ENCODE measurements around the gene EIF5B.

EIF5B gene

DNA sequence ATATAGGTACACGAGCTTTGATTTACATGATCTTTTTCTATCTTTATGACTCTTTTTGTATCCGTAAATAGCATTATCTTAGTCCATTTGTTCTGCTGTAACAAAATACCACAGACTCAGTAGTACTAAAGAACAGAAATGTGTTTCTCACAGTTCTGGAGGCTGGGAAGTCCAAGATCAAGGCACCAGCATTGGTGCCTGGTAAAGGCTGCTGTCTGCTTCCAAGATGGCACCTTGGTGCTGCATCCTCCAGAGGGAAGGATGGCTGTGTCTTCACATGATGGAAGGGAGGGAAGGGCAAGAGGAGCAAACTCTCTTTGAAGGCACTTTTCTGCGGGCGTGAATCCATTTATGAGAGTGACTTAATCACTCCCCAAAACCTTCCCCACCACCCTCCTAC is 36.0 kb downstream of the EIF5B start:
- CTCF ChIA-PET: no interaction called here
- TF ChIP-seq LEF1 (IDR thresholded peaks at IDR 0.05; ENCODE audit: borderline replicate concordance) (no peak), CTBP1 (IDR thresholded peaks at IDR 0.05; ENCODE audit: borderline replicate concordance) (no peak), ZNF384 (IDR thresholded peaks at IDR 0.05) (no peak), SUZ12 (IDR thresholded peaks at IDR 0.05) (no peak), L3MBTL2 (conservative IDR thresholded peaks at IDR 0.05) (no peak), ARNT (IDR thresholded peaks at IDR 0.05) (no peak)
- TF ChIP-seq, protein P1, sequence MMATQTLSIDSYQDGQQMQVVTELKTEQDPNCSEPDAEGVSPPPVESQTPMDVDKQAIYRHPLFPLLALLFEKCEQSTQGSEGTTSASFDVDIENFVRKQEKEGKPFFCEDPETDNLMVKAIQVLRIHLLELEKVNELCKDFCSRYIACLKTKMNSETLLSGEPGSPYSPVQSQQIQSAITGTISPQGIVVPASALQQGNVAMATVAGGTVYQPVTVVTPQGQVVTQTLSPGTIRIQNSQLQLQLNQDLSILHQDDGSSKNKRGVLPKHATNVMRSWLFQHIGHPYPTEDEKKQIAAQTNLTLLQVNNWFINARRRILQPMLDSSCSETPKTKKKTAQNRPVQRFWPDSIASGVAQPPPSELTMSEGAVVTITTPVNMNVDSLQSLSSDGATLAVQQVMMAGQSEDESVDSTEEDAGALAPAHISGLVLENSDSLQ (IDR thresholded peaks at IDR 0.05): no peak
- POLR2A ChIA-PET: no interaction called here
- DNase-seq (ENCODE audit: extremely low spot score): no peak

DNA sequence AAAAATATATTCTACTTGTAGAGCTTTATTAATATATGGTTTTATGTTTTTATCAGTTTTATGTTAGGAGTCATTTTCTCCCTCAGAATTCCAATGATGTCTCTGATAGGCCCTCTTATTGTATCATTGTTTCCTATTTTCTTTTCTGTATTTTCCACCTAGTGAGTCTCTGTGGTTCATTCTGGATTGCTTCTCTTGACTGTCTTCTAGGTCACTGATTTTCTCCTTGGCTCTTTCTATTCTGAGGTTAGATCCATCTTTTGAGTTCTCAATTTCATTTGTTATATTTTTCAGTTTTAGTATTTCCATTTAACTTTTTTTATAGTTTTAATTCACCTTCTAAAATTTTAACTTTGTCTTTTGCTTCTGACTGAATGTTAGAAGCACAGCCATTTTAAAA is 37.6 kb downstream of the EIF5B start:
- CTCF ChIA-PET: no interaction called here
- no peak for DNase-seq (ENCODE audit: extremely low spot score)
- no peak for TF ChIP-seq ARNT (IDR thresholded peaks at IDR 0.05)
- TF ChIP-seq ZNF384 (IDR thresholded peaks at IDR 0.05): no peak
- no peak for TF ChIP-seq CTBP1 (IDR thresholded peaks at IDR 0.05; ENCODE audit: borderline replicate concordance)
- TF ChIP-seq ELF4 (IDR thresholded peaks at IDR 0.05): no peak
- no peak for TF ChIP-seq L3MBTL2 (conservative IDR thresholded peaks at IDR 0.05)
- TF ChIP-seq LEF1 (IDR thresholded peaks at IDR 0.05; ENCODE audit: borderline replicate concordance): no peak
- no peak for TF ChIP-seq FOXK2 (IDR thresholded peaks at IDR 0.05)
- no peak for TF ChIP-seq NFRKB (IDR thresholded peaks at IDR 0.05)
- POLR2A ChIA-PET: no interaction called here

DNA sequence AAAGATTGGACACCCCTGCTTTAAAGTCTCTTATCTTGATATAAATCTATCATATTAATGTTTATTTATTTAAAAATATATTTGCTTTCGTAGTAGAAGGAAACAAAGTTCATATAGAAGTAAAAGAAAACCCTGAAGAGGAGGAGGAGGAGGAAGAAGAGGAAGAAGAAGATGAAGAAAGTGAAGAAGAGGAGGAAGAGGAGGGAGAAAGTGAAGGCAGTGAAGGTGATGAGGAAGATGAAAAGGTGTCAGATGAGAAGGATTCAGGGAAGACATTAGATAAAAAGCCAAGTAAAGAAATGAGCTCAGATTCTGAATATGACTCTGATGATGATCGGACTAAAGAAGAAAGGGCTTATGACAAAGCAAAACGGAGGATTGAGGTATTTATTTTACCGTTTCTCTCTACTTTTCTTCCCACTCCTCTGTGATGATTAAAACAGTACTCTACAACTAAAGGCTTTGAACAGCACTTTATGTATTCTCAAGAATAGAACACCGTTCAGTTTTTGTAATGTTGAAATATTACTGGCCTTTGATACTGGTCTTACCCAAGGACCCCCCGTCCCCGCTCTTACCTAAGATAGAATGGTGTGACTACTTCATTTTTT is 39.2 kb downstream of the EIF5B start:
- no peak for TF ChIP-seq ZNF384 (IDR thresholded peaks at IDR 0.05)
- no peak for TF ChIP-seq ARNT (IDR thresholded peaks at IDR 0.05)
- no peak for TF ChIP-seq FOXA1 (IDR thresholded peaks at IDR 0.05)
- no peak for TF ChIP-seq FOXM1 (IDR thresholded peaks at IDR 0.05; ENCODE audit: borderline replicate concordance)
- TF ChIP-seq CTBP1 (IDR thresholded peaks at IDR 0.05; ENCODE audit: borderline replicate concordance): no peak
- TF ChIP-seq NFRKB (IDR thresholded peaks at IDR 0.05): no peak
- no peak for TF ChIP-seq BHLHE40 (IDR thresholded peaks at IDR 0.05; ENCODE audit: borderline replicate concordance)
- TF ChIP-seq HDGF (IDR thresholded peaks at IDR 0.05; ENCODE audit: borderline replicate concordance): no peak
- TF ChIP-seq ELF4 (IDR thresholded peaks at IDR 0.05): no peak
- no peak for TF ChIP-seq TARDBP (IDR thresholded peaks at IDR 0.05)
- TF ChIP-seq LEF1 (IDR thresholded peaks at IDR 0.05; ENCODE audit: borderline replicate concordance): no peak
- no peak for TF ChIP-seq L3MBTL2 (conservative IDR thresholded peaks at IDR 0.05)
- TF ChIP-seq, protein P1 (IDR thresholded peaks at IDR 0.05): no peak
- TF ChIP-seq SUZ12 (IDR thresholded peaks at IDR 0.05): no peak
- no peak for TF ChIP-seq SP1 (IDR thresholded peaks at IDR 0.05)
- ChIA-PET POLR2A (no interaction called here), CTCF (no interaction called here)
- no peak for DNase-seq (ENCODE audit: extremely low spot score)

GRCh38 chr2:99377879-99378278 is 40.7 kb downstream of the EIF5B start:
- CTCF ChIA-PET: no interaction called here
- TF ChIP-seq ELF4 (IDR thresholded peaks at IDR 0.05): no peak
- no peak for TF ChIP-seq BHLHE40 (IDR thresholded peaks at IDR 0.05; ENCODE audit: borderline replicate concordance)
- TF ChIP-seq SUZ12 (IDR thresholded peaks at IDR 0.05): no peak
- no peak for TF ChIP-seq ARNT (IDR thresholded peaks at IDR 0.05)
- TF ChIP-seq, protein P1 (IDR thresholded peaks at IDR 0.05): no peak
- TF ChIP-seq FOXK2 (IDR thresholded peaks at IDR 0.05): no peak
- TF ChIP-seq NFRKB (IDR thresholded peaks at IDR 0.05): no peak
- TF ChIP-seq ZNF384 (IDR thresholded peaks at IDR 0.05): no peak
- no peak for TF ChIP-seq LEF1 (IDR thresholded peaks at IDR 0.05; ENCODE audit: borderline replicate concordance)
- no peak for TF ChIP-seq TARDBP (IDR thresholded peaks at IDR 0.05)
- no peak for TF ChIP-seq CTBP1 (IDR thresholded peaks at IDR 0.05; ENCODE audit: borderline replicate concordance)
- DNase-seq (ENCODE audit: extremely low spot score): no peak
- POLR2A ChIA-PET: no interaction called here

DNA sequence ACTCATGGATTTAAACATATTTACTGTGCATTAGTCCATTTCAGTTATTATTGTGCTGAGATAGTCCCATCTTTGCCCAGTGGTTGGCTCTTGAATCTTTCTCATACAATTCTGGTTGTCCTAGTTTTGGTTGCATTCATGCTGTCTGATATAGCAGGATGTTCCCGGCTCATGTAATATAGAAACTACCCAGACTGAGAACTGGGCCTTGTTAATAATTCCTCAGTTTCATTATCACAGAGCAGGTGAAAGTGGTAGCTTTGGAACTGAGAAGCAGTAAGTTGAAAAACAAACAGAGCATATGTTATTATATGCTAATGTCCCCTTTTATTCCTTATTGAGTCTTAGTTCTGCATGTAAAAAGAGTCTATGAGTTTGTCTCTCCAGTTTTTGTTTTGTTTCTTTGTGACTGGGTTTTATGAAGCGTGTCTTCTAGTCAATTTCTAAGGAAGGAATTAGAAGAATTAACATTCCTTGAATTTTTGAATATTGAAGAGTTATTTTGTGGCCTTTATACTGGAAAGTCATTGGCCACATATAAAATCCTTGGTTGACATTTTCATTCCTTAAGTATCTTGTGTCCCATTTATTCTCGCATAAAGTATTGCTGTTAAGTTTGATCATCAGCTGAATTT is 43.3 kb downstream of the EIF5B start:
- POLR2A ChIA-PET: no interaction called here
- CTCF ChIA-PET: no interaction called here
- TF ChIP-seq CTBP1 (IDR thresholded peaks at IDR 0.05; ENCODE audit: borderline replicate concordance) (no peak), SUZ12 (IDR thresholded peaks at IDR 0.05) (no peak), NFRKB (IDR thresholded peaks at IDR 0.05) (no peak), L3MBTL2 (conservative IDR thresholded peaks at IDR 0.05) (no peak), FOXA1 (IDR thresholded peaks at IDR 0.05) (no peak), BHLHE40 (IDR thresholded peaks at IDR 0.05; ENCODE audit: borderline replicate concordance) (no peak), HDGF (IDR thresholded peaks at IDR 0.05; ENCODE audit: borderline replicate concordance) (no peak), LEF1 (IDR thresholded peaks at IDR 0.05; ENCODE audit: borderline replicate concordance) (no peak), ELF4 (IDR thresholded peaks at IDR 0.05) (no peak), SP1 (IDR thresholded peaks at IDR 0.05) (no peak), ZNF384 (IDR thresholded peaks at IDR 0.05) (no peak), ARNT (IDR thresholded peaks at IDR 0.05) (no peak), FOXM1 (IDR thresholded peaks at IDR 0.05; ENCODE audit: borderline replicate concordance) (no peak), TARDBP (IDR thresholded peaks at IDR 0.05) (no peak), FOXK2 (IDR thresholded peaks at IDR 0.05) (no peak)
- TF ChIP-seq, protein P1 (IDR thresholded peaks at IDR 0.05): no peak
- DNase-seq (ENCODE audit: extremely low spot score): no peak
